Bone marrow (tissue), 2 donors: Measurements from ENCODE around the gene ITPK1.
"Not testable (repeated sequence)": the region's sequence is repeated elsewhere in the genome, so short reads cannot be mapped to it uniquely, and the experiment has no call there.

Source experiments
- DNase-seq, 2 donors: peaks; one replicate each; lab custom pipeline; 2025; lab: John Stamatoyannopoulos, UW

ITPK1 gene

GRCh38 chr14:93084402-93084801 lies 31.3 kb downstream of the ITPK1 start:
- DNase-seq: no peak

- no peak for DNase-seq
Measured at GRCh38 chr14:93083917-93084316, 31.8 kb downstream of the ITPK1 start.

- no peak for DNase-seq
Measured at GRCh38 chr14:93082576-93083001, 33.1 kb downstream of the ITPK1 start.

GRCh38 chr14:93081876-93082570 lies 33.7 kb downstream of the ITPK1 start:
- DNase-seq: no peak

- DNase-seq: no peak
Measured at GRCh38 chr14:93079865-93080403, 35.8 kb downstream of the ITPK1 start.

- DNase-seq: no peak
Measured at GRCh38 chr14:93079321-93079720, 36.4 kb downstream of the ITPK1 start.

- no peak for DNase-seq
Measured at GRCh38 chr14:93078870-93079269, 36.9 kb downstream of the ITPK1 start.

GRCh38 chr14:93076755-93077154 lies 39.0 kb downstream of the ITPK1 start:
- no peak for DNase-seq

GRCh38 chr14:93075891-93076290 lies 39.8 kb downstream of the ITPK1 start:
- no peak for DNase-seq

- peak; percentile 58 to 82 for DNase-seq
Measured at GRCh38 chr14:93073910-93074769, 41.6 kb downstream of the ITPK1 start.

- DNase-seq: no peak
Measured at GRCh38 chr14:93073358-93073707, 42.4 kb downstream of the ITPK1 start.

GRCh38 chr14:93072659-93073357 lies 42.9 kb downstream of the ITPK1 start:
- no peak for DNase-seq

GRCh38 chr14:93068711-93069110 lies 47.0 kb downstream of the ITPK1 start:
- no peak for DNase-seq

- no peak for DNase-seq
Measured at GRCh38 chr14:93067088-93067487, 48.6 kb downstream of the ITPK1 start.

GRCh38 chr14:93065272-93065730 lies 50.4 kb downstream of the ITPK1 start:
- no peak for DNase-seq

GRCh38 chr14:93064411-93065271 lies 51.1 kb downstream of the ITPK1 start:
- no peak for DNase-seq

- DNase-seq: no peak
Measured at GRCh38 chr14:93063393-93063792, 52.3 kb downstream of the ITPK1 start.

- DNase-seq: no peak
Measured at GRCh38 chr14:93062890-93063289, 52.8 kb downstream of the ITPK1 start.

GRCh38 chr14:93062013-93062412 lies 53.7 kb downstream of the ITPK1 start:
- DNase-seq: not testable (repeated sequence)

GRCh38 chr14:93061380-93062012 lies 54.2 kb downstream of the ITPK1 start:
- no peak for DNase-seq

- no peak for DNase-seq
Measured at GRCh38 chr14:93060841-93061240, 54.9 kb downstream of the ITPK1 start.
